CD4-positive, alpha-beta T cell treated with Interleukin-6 for 4 hours (primary cell): Measurements from ENCODE around the gene SSR1.
A peak's percentile ranks its signal among the peaks of the same experiment; 100 is the strongest.

ENCODE experiments used
- DNase-seq: peaks from one replicate; pipeline ENCODE4 v3.0.0-alpha.2; 2020; ENCODE audit warnings: mixed read lengths

Gene SSR1

DNA sequence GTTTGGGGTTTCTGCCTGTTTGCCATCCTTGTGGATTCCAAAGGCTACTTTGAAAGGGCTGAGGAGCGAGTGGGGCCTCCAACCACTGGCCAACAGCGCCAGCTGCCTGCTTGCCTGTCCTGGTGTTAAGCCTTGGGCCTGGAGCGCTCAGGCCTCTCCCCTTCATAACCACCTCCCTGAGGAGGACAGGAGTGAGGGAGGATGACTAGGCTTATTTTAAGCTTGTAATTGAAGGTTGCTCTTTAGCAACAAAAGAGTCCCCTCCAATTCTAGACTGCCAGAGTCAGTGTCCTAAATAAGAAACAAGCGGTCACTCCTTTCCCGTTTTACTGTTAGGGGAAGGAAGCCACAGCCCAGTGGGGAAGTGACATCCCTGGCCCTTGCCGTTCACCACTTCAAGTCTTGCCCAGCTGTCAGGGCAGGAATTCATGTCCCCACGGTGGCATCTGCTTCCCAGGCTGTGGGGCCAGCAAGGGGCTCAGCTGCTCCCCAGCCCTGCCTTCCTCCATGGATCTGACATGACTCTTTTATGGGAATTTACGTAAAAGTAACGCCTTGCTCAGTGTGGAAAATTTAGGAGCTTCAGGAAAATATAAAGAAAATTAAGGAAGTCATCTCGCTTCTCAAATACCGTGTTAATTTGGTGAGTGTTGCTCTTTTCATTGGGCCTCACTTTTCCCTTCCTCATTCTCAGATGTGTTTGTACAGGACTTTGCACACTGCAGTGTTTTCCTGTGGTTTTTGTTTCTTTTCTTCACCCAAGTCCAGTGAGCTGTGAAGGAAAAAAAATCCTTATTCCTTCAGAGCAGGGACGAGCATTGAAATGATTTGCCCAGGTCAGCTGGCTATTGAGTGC, 57.8 kb downstream of the SSR1 start:
- no peak for DNase-seq

DNA sequence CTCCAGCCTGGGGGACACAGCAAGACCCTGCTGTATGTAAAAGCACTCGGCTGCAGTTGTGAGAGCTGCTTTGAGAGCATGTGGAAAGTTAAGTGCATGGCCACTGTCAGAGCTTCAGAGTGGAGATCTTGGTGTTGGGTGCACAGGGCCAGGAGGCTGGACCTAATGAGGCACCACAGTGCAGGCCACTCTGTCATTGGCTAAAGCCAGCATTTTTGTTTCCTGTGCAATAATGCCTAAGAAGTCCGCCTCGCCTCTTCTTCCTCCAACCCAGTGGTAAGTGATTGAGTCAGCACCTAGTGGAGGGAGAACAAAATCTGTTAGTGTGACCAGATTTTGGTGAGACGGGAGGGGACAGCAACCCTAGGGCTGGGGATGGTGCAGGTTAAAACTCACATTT, 60.6 kb downstream of the SSR1 start:
- no peak for DNase-seq

DNA sequence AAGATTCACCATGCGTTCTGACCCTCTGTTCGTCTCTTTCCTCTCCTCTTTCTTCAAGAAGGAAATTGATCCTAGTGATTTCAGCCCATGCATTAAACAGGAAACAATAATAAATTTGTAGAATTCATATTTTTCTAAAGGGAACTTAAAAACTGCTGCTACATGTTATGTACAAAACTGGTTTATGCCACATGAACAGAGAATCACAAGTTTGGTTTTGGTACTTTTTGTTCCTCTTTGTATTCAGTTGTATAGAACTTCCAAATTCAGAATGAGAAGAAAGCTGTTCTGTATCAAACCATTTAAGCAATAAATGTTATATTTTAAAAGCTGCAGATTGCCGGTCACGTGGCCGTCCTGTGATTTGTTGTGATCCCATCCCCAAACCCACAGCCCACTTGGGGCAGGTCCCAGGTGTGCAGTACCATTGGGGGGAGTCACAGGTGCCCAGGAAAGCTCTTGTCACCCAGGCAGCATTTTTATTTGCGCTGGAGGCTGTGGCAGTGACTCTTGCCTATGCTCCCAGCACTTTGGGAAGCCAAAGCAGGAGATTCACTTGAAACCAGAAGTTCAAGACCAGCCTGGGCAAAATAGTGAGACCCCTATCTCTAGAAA, 61.2 kb downstream of the SSR1 start:
- DNase-seq: no peak

DNA sequence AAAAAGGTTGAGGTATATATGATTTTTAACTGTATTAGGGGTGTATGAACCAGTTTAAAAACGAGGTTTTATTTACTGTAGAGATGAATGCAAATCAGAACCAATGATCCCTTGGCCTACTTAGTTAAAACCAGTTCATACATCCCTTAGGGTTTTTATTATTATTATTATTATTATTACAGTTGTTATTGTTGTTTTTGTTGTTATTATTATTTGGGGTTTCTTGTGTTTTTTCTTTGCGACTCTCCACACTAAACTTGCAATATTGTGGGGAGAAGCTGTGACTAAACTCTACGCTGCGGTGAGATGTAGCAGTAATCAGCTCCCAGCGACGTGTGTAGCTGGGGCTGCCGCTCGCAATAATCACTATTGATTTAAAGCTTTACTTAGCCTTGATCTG, 62.2 kb downstream of the SSR1 start:
- DNase-seq: no peak

DNA sequence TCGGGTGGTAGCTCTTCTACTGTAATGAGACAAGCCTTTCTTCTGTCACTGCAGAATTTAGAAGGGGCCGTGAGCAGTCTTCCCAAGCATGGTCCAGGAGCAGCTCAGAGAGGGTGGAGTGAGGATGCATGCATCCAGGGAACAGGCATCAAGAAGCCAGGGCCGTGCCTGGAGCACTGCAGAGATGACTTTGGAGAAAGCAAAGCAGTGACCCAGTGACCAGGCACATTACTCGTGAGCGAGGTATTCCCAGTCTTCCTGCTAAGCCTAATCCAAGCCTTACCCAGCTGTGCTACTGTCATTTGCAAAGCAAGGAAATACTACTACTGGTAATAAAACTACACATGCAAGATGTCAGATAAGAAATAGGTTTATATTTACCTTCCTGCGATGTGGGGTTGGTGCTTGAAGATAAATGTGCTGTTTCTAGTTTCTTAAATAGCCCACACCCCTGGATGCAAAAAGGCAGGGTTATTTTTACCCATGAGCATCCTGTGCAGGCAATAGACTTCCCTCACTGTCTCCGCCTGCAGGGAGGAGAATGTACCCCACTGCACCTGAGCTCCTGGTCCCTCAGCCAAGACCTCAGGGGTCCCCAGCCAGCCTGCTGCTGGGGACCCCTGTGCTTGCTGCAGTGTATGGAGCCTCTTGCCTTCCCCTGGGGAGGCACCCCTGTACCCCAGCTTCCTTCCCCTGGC, 62.9 kb downstream of the SSR1 start:
- no peak for DNase-seq

DNA sequence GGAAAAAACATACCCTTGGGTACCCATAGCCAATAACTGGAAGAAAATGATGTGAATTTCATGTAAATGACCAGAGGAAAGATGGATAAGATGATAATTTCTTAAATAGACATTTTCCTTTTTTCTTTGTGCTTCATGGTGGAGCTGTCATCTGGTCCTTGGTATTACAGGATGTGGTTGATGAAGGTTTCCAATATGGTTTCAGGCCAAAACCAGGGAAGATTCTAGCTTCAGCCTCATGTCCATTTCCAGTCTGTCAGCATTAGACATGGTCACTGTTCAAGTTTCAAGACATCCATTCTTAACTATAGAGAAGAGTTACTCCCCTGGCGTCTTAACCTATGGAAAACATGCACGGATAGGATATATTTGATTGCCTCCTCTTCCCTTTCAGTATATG, 63.6 kb downstream of the SSR1 start:
- no peak for DNase-seq

DNA sequence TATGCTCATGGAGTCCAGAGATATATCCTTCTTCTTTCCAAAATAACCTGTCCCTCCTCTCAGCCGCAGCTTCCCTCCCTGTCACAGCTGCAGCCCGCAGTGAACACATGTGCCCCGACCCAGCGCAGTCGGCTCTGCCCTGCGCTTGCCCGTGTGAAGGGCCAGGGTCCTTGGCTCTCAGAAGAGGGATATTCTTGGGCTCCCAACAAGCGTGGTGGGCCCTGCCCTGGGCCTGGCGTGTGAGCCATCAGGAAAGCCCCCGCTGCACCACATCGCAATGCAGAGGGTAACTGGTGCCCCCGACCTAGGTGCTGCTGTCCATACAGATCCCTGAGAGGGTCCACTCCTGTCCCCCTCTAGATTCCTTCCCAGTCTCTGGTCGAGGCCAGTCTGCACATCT, 65.2 kb downstream of the SSR1 start:
- DNase-seq: no peak

DNA sequence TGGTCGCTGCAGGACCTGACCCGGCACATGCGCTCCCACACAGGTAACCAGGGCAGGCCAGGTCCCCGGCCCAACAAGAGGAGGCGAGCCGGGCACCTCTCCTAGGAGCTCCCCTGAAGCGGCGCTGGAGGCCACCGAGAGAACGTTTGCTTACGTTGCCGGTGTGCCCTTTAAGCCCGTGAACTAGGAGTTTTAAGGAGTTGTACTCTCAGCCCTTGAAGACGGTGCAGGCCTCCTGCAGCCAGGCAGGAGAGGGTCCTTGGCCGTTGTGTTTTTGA, 65.9 kb downstream of the SSR1 start:
- no peak for DNase-seq

DNA sequence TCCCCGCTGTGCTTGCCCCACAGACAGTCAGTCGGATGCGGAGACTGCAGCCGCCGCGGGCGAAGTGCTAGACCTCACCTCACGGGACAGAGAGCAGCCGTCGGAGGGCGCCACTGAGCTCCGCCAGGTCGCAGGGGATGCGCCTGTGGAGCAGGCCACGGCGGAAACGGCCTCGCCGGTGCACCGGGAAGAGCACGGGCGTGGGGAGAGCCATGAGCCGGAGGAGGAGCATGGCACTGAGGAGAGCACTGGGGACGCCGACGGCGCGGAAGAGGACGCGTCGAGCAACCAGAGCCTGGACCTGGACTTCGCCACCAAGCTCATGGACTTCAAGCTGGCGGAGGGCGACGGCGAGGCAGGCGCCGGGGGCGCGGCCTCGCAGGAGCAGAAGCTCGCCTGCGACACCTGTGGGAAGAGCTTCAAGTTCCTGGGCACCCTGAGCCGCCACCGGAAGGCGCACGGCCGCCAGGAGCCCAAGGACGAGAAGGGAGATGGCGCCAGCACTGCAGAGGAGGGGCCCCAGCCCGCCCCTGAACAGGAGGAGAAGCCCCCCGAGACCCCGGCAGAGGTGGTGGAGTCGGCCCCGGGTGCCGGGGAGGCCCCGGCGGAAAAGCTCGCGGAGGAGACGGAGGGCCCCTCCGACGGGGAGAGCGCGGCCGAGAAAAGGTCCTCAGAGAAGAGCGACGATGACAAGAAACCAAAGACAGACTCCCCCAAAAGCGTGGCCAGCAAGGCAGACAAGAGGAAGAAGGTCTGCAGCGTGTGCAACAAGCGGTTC, 66.4 kb downstream of the SSR1 start:
- DNase-seq: no peak

DNA sequence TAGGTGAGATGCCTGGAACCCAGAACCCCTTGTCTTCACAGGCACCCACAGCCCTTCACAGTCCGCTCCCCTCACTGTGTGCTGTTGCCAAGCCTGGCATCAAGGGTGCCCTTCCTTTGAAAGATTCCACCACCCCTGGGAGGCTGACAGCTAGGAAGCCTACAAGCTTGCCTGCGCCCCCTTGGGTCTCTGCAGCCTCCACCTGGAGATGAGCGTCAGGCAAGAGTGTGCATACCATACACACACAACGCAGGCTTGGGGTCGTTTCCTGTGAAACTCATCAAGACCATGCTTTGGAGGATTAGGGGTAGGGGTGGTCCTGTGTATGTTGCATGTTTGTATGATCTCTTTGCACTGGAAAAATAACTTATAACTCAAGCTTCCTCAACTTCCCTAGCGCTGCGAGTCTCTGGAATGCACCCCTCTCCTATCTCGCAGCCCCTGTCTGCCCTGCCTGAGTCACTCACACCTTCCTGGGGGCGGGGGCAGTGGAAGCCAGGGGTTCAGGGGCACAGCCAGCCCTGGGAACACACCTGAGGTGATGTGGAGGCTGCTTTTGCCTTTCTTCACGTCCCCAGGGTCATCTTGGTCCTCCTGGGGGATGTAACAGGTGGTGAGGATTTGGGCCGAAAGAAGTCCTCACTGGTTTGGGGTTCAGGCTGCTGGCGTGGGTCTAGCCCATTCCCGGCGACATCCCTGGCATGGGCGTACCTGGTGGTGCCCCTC, 67.2 kb downstream of the SSR1 start:
- DNase-seq: no peak

DNA sequence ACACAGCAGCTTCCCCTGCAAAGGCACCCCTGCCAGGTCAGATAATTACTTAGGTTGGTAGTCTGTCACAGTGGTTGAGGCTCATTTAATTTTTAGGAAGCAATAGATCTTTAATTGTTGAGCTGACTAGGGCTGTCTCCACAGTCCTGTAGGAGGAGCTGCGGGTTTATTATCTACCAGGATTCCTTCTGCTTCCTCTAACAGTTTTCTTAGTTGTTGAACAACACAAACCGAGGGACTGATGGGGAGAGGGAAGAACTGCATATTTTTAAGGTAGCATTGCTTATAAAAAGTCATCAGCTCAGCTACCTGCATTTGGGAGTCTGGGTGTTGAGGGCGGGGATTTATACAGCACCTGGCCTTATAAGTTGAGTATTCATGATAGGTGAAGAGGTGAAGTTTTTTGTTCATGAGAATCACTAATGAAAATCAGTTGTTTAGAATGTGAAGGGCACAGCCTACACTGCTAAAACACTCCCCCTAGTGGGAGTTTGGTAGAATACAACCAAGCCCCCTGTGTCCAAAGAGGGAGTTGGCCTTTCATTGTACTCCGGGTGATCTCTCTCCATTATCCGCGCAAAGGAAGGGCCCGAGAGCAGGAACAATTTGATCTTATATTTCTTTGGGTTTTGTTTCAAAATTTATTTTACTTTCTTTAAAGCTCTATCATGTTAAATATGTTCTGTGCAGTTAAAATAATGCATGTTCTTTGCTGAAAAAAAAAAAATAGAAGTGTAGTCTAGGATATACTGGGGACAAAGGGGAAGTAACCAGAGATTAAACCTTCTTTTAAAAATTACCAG, 69.6 kb downstream of the SSR1 start:
- DNase-seq: peak; percentile 55

DNA sequence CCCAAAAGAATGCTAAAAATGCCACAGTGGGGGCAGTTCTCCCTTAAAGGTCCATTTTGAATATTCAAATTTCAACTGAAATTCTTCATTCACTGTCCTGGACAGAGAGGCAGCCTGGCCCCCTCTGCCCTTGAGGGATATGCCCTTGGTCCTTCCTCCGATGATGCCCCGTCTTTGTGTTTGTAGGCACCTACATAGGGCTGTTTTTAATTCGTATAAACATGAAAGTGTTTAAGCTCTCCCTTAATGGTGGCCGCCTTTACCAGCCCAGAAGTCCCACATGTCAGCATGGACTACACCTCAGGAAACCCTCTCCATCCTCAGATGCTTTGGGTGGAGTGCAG, 70.2 kb downstream of the SSR1 start:
- no peak for DNase-seq

DNA sequence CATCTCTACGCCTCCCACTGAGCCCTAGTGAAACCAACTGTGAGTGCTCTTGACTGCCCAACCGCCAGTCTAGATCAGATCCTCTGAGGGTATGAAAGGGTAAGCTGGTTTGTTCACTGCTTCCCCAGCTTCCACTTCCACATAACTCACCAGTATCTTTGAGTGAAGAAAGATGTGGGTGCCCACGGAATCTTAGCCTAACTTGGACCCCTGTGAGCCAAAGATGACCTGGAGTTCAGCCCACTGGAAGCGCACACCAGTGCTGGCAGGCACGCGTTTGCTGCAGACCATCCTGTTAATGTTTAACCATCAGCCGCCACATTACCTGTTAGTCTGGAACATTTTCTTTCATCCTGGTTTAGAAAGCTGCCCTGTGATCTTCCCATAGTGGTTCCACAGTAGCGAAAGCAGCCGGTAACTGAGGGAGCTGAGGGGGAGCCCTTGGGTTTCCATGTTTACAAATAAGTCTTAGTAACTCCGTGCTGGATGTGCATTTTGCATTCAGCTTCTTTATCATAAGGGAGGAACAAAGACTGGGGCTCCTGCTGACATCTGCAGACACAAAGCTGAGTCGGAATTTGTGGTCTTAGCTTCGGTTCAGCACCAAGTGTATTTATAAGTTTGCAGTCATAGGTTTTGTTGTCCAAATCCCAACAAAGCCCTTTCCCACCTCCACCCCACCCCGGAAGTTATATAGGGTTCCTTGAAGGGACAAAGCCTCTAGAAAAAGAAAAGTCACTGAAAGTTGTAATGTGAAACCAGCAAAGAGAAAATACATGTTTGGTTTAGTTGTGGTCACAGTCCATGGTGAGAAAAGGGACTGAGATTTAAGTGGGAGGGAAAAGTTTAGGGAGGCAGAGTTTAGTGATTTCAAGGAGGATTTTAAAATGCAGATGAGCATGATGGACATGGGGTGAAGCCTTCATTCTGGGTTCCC, 71.0 kb downstream of the SSR1 start:
- no peak for DNase-seq

DNA sequence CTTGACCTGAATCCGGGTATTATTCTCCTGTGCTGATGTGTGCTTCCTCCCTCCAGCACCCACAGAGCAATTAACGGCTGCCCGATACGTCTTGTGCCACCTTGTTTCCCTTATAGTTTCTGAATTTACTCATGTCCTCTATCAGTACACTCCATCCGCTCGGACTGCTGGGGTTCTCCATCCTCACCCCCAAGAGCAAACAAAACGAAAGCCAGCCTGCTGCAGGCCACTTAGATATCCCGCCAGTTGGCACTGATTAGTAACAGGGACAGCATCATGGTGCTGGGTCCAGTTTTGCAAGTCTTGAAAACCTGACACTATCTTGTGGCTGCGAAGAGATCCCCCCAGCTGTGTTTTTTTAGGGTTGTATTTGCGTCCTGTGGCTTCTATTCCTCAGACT, 71.8 kb downstream of the SSR1 start:
- no peak for DNase-seq

DNA sequence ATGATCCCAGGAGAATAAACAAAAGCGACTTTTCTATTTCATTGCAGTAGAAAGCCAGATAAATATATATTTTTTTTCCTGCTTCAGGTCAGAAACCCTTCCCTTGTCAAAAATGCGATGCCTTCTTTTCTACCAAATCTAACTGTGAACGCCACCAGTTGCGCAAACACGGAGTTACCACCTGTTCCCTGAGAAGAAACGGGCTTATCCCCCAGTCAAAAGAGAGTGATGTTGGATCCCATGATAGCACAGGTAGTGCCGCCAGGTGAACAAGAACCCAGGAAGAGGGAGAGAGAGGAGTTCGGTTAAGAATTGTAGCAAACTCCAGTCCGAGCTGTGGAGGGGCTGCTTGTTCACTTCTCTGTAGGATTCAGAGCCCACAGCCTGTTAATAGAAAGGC, 72.6 kb downstream of the SSR1 start:
- no peak for DNase-seq

DNA sequence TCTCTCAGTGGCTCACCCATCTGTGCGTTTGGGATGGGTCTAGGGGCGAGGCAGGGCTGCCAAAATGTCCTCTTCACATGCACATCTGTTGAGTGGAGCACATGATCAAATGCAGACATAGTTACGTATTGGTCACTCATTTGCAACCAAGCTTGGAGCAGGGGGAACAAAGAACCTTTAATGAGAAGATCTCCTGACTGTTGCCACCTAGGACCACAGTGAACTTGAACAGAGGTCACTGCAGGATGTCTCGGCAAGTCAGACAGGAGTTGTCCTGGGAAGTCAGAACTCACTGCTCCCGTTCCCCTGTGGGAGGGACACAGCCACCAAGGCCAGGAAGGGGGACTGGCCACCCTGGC, 73.4 kb downstream of the SSR1 start:
- no peak for DNase-seq

DNA sequence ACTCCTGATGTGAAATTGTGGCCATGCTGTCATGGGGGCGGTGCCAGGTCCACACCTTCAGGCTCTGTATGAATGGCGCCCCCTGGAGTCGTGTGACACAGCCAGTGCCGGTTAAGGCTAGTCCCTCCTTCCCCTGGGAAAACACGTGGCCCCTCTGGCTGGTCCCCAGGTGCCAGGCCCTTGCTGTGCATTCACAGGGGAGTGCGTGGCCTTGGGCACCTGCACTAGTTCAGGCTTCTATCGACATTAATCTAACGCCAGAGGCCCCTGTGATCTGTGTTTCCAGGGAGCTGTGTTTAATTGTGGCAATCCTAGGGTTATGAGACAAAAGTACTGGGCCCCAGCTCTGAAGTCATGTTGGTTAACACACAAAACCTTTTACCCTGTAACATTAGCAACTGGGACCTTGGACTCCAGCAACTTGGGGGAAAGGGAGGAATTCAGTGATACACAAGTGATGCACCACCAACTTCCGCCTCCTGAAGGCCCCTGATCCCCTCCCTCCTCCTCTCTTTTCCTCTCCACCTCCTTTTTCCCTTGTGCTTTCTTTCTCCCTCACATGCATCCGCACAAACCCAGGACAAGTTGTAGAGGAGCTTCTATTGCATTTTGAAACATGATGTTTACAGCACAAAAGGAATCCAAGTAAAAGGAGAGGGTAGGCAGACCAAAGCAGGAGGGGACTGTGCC, 74.0 kb downstream of the SSR1 start:
- DNase-seq: peak; percentile 82

DNA sequence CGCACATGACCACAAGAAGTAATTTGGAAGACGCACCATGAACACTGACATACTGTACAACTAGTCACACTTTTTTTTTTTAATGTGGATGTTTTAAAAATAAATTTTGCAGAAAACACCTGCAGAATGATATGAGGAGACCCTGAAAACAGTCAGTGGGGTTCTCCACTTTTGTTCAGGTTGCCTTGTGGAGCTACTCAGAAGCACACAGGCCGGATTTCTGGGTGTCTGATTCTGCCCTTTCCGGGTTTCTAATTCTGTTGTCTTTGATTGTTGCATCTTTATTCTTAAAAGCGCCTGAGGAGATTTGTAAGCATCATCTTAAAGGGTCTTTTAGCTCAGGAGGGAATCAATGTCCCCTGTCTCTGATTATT, 74.5 kb downstream of the SSR1 start:
- no peak for DNase-seq

DNA sequence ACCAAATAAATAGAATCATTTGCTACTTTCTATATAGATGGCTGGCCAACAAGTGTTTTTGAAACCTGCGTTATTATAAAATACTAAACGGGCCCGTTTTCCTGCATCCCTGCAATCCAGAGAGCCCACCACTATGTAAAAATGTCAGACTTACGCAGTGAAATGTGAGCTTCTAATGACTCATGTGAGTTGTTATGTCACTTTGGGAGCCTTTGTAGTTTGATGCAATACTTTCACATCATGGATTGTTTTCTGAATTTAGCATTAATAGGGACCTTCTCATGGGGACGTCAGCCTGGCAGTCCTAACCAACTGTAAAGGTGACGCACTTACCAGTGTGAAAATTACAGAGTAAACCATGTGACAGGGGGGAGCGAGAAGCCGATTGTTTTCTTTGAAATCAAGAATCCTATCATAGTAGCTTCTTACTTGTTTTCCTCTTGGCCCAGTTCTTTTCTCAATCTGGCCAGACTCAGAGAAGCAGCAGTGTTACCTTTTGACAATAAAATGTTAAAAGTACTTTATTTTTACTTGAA, 75.3 kb downstream of the SSR1 start:
- no peak for DNase-seq
